ENCODE results near the gene ANTXR2. TPM values are rescaled to one million over a fixed set of nuclear protein-coding genes. Genes with fewer than 3 reads are reported as not detected.

The ANTXR2 gene
- total and polyA plus RNA-seq, 9 of the 15 experiments (the other 6 are each of a cell fraction or from before 2014, with no cell fraction given), result 10.1 to 83.8 (median 60.3) TPM

- TF ChIP-seq REST (IDR thresholded peaks at IDR 0.05; ENCODE audit: borderline replicate concordance) (no peak), REST (CRISPR knock-in tag; IDR thresholded peaks at IDR 0.05; ENCODE audit: low read depth) (peak; percentile 45; the same call in 1 of the 2 replicates), NCOA1 (IDR thresholded peaks at IDR 0.05; ENCODE audit: low read depth) (no peak), KDM2B (CRISPR knock-in tag; IDR thresholded peaks at IDR 0.05) (no peak), MCM7 (IDR thresholded peaks at IDR 0.05) (no peak), U2AF2 (optimal IDR thresholded peaks at IDR 0.05; ENCODE audit: low read depth, low read length) (no peak), MTA2 (IDR thresholded peaks at IDR 0.05; ENCODE audit: low read depth) (0 out of 2 replicates have a peak, but pooled peaks have one; percentile 2), ELF2 (CRISPR knock-in tag; IDR thresholded peaks at IDR 0.05) (no peak), KLF10 (CRISPR knock-in tag; IDR thresholded peaks at IDR 0.05) (no peak), GTF2E2 (tag; IDR thresholded peaks at IDR 0.05) (no peak), TRIM28 (IDR thresholded peaks at IDR 0.05) (no peak), ZNF23 (CRISPR knock-in tag; IDR thresholded peaks at IDR 0.05) (no peak), ZNF324 (CRISPR knock-in tag; IDR thresholded peaks at IDR 0.05) (no peak), NRF1 (conservative IDR thresholded peaks at IDR 0.05 in 1 of 2, IDR thresholded peaks at IDR 0.05 in 1 of 2) (peak; percentile 41 to 58), SREBF2 (CRISPR knock-in tag; IDR thresholded peaks at IDR 0.05) (no peak), ZSCAN32 (CRISPR knock-in tag; IDR thresholded peaks at IDR 0.05) (0 out of 2 replicates have a peak, but pooled peaks have one; percentile 12), RB1 (IDR thresholded peaks at IDR 0.05; ENCODE audit: low read depth) (0 out of 2 replicates have a peak, but pooled peaks have one; percentile 38), FOXP1 (CRISPR knock-in tag; IDR thresholded peaks at IDR 0.05) (peak; percentile 49; the same call in 1 of the 2 replicates), HNRNPK (IDR thresholded peaks at IDR 0.05; ENCODE audit: low read depth, low read length, poor library complexity, severe bottlenecking) (no peak), ILF3 (IDR thresholded peaks at IDR 0.05; ENCODE audit: borderline replicate concordance) (no peak), NFXL1 (CRISPR knock-in tag; IDR thresholded peaks at IDR 0.05) (no peak)
- TF ChIP-seq, protein P1, sequence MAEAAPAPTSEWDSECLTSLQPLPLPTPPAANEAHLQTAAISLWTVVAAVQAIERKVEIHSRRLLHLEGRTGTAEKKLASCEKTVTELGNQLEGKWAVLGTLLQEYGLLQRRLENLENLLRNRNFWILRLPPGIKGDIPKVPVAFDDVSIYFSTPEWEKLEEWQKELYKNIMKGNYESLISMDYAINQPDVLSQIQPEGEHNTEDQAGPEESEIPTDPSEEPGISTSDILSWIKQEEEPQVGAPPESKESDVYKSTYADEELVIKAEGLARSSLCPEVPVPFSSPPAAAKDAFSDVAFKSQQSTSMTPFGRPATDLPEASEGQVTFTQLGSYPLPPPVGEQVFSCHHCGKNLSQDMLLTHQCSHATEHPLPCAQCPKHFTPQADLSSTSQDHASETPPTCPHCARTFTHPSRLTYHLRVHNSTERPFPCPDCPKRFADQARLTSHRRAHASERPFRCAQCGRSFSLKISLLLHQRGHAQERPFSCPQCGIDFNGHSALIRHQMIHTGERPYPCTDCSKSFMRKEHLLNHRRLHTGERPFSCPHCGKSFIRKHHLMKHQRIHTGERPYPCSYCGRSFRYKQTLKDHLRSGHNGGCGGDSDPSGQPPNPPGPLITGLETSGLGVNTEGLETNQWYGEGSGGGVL (CRISPR knock-in tag; IDR thresholded peaks at IDR 0.05), result no peak
Measured at GRCh38 chr4:80072228-80072743, 743 bp downstream of the ANTXR2 start (continued).

Measured in K562 (cell line).